ENCODE data around the gene EIF4G3. TPM values are rescaled to one million over a fixed set of nuclear protein-coding genes. Genes with fewer than 3 reads are reported as not detected.
"Not testable (repeated sequence)": the region's sequence is repeated elsewhere in the genome, so short reads cannot be mapped to it uniquely, and the experiment has no call there.

EIF4G3 gene
- total and polyA plus RNA-seq, 2 of the 8 experiments (the other 6 are each of a cell fraction or from before 2014, with no cell fraction given), result 47.5 to 66.6 TPM

GRCh38 chr1:21201238-21201637 is 24.5 kb upstream of the EIF4G3 start:
- H3K79me2 ChIP-seq (ENCODE audit: control insufficient read depth in 1 of 2, insufficient read depth in 2 of 2, low read length in 2 of 2); H2AFZ ChIP-seq (ENCODE audit: low read length); H2BK120ac ChIP-seq (replicated peaks; ENCODE audit: low read depth, low read length); H4K91ac ChIP-seq (replicated peaks; ENCODE audit: insufficient read length, low read length); H2AK5ac ChIP-seq (ENCODE audit: low read depth, low read length); H4K8ac ChIP-seq (ENCODE audit: extremely low read depth, insufficient read depth, low read length); H2BK20ac ChIP-seq (ENCODE audit: low read length); H3K23me2 ChIP-seq (ENCODE audit: low read depth, low read length); FAIRE-seq; H3K36me3 ChIP-seq (ENCODE audit: control insufficient read depth in 2 of 4, insufficient read depth in 4 of 4, low read length in 3 of 4); H2BK15ac ChIP-seq (ENCODE audit: low read length); H4K20me1 ChIP-seq (replicated peaks in 1 of 2; ENCODE audit: control insufficient read depth in 1 of 2, insufficient read depth in 2 of 2, low read length in 2 of 2); H3K27ac ChIP-seq (ENCODE audit: low read depth, low read length); H3K9ac ChIP-seq (replicated peaks in 1 of 4; ENCODE audit: extremely low read depth in 1 of 4, low read depth in 3 of 4, low read length in 3 of 4); H3K79me1 ChIP-seq (ENCODE audit: low read depth, low read length); H3K56ac ChIP-seq (replicated peaks; ENCODE audit: insufficient read length, low read depth, low read length); H3K18ac ChIP-seq (ENCODE audit: extremely low read depth, low read length); H3K9me3 ChIP-seq (ENCODE audit: insufficient read depth in 2 of 2, low read depth in 1 of 2, low read length in 1 of 2); H3K27me3 ChIP-seq (replicated peaks in 1 of 4; ENCODE audit: control insufficient read depth in 3 of 4, extremely low read depth in 1 of 4, insufficient read depth in 3 of 4, low read length in 3 of 4); H3K4me3 ChIP-seq (ENCODE audit: extremely low read depth in 1 of 4, insufficient read depth in 2 of 4, low read depth in 3 of 4, low read length in 4 of 4); H3K4ac ChIP-seq (replicated peaks; ENCODE audit: insufficient read length, low read depth, low read length); H4K5ac ChIP-seq (ENCODE audit: insufficient read length, low read depth, low read length); DNase-seq (ENCODE audit: low read depth in 1 of 2, low spot score in 2 of 2); H3K4me2 ChIP-seq (ENCODE audit: insufficient read depth in 1 of 2, low read depth in 2 of 2, low read length in 2 of 2); H3K14ac ChIP-seq (ENCODE audit: insufficient read length); H3K4me1 ChIP-seq (replicated peaks in 1 of 4; ENCODE audit: control insufficient read depth in 3 of 4, insufficient read depth in 4 of 4, low read length in 3 of 4); POLR2A ChIA-PET (ENCODE audit: partially characterized antibody); H2BK5ac ChIP-seq (ENCODE audit: low read depth, low read length); H2BK12ac ChIP-seq (ENCODE audit: low read depth, low read length); H3K23ac ChIP-seq (ENCODE audit: insufficient read length): not testable (repeated sequence)
- 96% methylated on average over 5 of the region's 5 CpGs; no CpG with 5 or more reads in 1 of the 2 experiments for WGBS, 2 experiments (ENCODE audit: extremely low coverage in 1 of 2, insufficient coverage in 1 of 2, insufficient read length in 1 of 2, insufficient replicate concordance in 2 of 2, low coverage in 1 of 2, low lambda C conversion rate in 2 of 2, missing lambda C conversion rate in 1 of 2)
- CTCF ChIA-PET (ENCODE audit: partially characterized antibody), result interaction anchor here (1.0 to 1.9 kb wide), 3 partner anchors 17 to 505 kb away, joined by 3 to 6 read pairs (median 4); no protein-coding TSS in a partner anchor
